T-cell (primary cell): ENCODE results near the gene SHANK1. TPM values are rescaled to one million over a fixed set of nuclear protein-coding genes. Genes with fewer than 3 reads are reported as not detected.

ENCODE experiments used
- ATAC-seq, 4 experiments: fragments of 200-7000 bp in 3 of 4; fragments of 150-1000 bp in 1 of 4; cut with Tn5 transposase; replicated peaks in 1 of 4; 1 replicate in 3 of 4; 2 replicates in 1 of 4; pipeline ENCODE4 v1.10.0; 2021; ENCODE audit warnings: moderate library complexity in 3 of 4, mild to moderate bottlenecking in 2 of 4, moderate number of reproducible peaks in 1 of 4
- CTCF ChIA-PET, 2 donors: fragments of 300-600 bp; sonication (Branson Sonifier 250); formaldehyde crosslinking; loops; one replicate each; lab custom pipeline; 2022; ENCODE audit warnings: antibody characterized with exemption in 2 of 2; lab: Charles Lee
- POLR2A ChIA-PET, 2 donors: fragments of 300-600 bp; sonication (Branson Sonifier 250); formaldehyde crosslinking; loops; one replicate each; lab custom pipeline; 2022; ENCODE audit warnings: antibody characterized with exemption in 2 of 2; lab: Charles Lee
- DNase-seq, 35 experiments: peaks; one replicate each; pipeline versions ENCODE4 v3.0.0 to v3.0.0-alpha.2; 2013 to 2023
- H3K27ac ChIP-seq: one replicate; pipeline ENCODE4 v1.5.1; 2013; ENCODE audit warnings: low read length
- H3K27me3 ChIP-seq, 2 experiments: replicated peaks in 1 of 2; 1 replicate in 1 of 2; 2 replicates in 1 of 2; pipeline versions ENCODE4 v1.6.1 to v1.7.0; 2013; ENCODE audit warnings: low read length in 1 of 2, mixed read lengths in 1 of 2; ENCODE audit not compliant: control insufficient read depth in 2 of 2, insufficient read depth in 2 of 2; ENCODE audit errors: extremely low read depth in 1 of 2
- H3K36me3 ChIP-seq, 2 donors: 1 replicate in 1 of 2; 2 replicates in 1 of 2; pipeline versions ENCODE4 v1.6.1 to v1.7.0; 2013; ENCODE audit warnings: low read length in 1 of 2; ENCODE audit not compliant: control insufficient read depth in 2 of 2, insufficient read depth in 1 of 2; ENCODE audit errors: extremely low read depth in 1 of 2
- H3K4me1 ChIP-seq, 2 experiments: 1 replicate in 1 of 2; 2 replicates in 1 of 2; pipeline versions ENCODE4 v1.6.1 to v1.7.0; 2013; ENCODE audit warnings: low read length in 2 of 2, mixed read lengths in 1 of 2; ENCODE audit not compliant: insufficient read depth in 2 of 2, control insufficient read depth in 1 of 2; ENCODE audit errors: extremely low read depth in 1 of 2
- H3K4me3 ChIP-seq, 2 donors: 1 replicate in 1 of 2; 2 replicates in 1 of 2; pipeline versions ENCODE4 v1.5.1 to v1.7.0; 2013; ENCODE audit warnings: mild to moderate bottlenecking in 2 of 2, low read length in 1 of 2, moderate library complexity in 1 of 2; ENCODE audit not compliant: control insufficient read depth in 1 of 2; ENCODE audit errors: extremely low read depth in 1 of 2
- H3K9me3 ChIP-seq: 2 replicates; pipeline ENCODE4 v1.7.0; 2013
- H3K27ac Mint-ChIP-seq, 2 donors: one replicate each; pipeline ENCODE4 v1.8.0; 2020 to 2021; ENCODE audit warnings: mild to moderate bottlenecking in 2 of 2, mixed read lengths in 2 of 2
- H3K27me3 Mint-ChIP-seq, 2 donors: one replicate each; pipeline ENCODE4 v1.8.0; 2021 to 2022; ENCODE audit warnings: mixed read lengths in 2 of 2
- H3K36me3 Mint-ChIP-seq: one replicate; pipeline ENCODE4 v1.8.0; 2021; ENCODE audit warnings: mixed read lengths
- H3K4me1 Mint-ChIP-seq, 3 donors: one replicate each; pipeline ENCODE4 v1.8.0; 2020 to 2022; ENCODE audit warnings: mixed read lengths in 3 of 3, mild to moderate bottlenecking in 1 of 3
- H3K4me3 Mint-ChIP-seq, 3 donors: one replicate each; pipeline ENCODE4 v1.8.0; 2020 to 2022; ENCODE audit warnings: mild to moderate bottlenecking in 3 of 3, mixed read lengths in 3 of 3, moderate library complexity in 3 of 3
- H3K9me3 Mint-ChIP-seq, 3 donors: one replicate each; pipeline ENCODE4 v1.8.0; 2020 to 2022; ENCODE audit warnings: mixed read lengths in 3 of 3
- WGBS: methylation state at CpG from one replicate; pipeline ENCODE4 v1.1.5; 2013; ENCODE audit warnings: missing lambda C conversion rate; ENCODE audit not compliant: insufficient coverage; 5-methylcytosine and 5-hydroxymethylcytosine counted together
- total RNA-seq, 35 experiments: library from RNA in 6 of 35; stranded (reverse) in 6 of 35; fragments of 120-200 nt in 1 of 35; gene quantifications; one replicate each; pipeline versions ENCODE4 v1.2.1 to v1.2.4 and lab custom pipeline; 2013 to 2026

The SHANK1 gene
- total RNA-seq, 5 donors from 2014 or later (not counting 1 experiment from before 2014, with no cell fraction given), result 0.06 to 3.3 (median 0.36) TPM

DNA sequence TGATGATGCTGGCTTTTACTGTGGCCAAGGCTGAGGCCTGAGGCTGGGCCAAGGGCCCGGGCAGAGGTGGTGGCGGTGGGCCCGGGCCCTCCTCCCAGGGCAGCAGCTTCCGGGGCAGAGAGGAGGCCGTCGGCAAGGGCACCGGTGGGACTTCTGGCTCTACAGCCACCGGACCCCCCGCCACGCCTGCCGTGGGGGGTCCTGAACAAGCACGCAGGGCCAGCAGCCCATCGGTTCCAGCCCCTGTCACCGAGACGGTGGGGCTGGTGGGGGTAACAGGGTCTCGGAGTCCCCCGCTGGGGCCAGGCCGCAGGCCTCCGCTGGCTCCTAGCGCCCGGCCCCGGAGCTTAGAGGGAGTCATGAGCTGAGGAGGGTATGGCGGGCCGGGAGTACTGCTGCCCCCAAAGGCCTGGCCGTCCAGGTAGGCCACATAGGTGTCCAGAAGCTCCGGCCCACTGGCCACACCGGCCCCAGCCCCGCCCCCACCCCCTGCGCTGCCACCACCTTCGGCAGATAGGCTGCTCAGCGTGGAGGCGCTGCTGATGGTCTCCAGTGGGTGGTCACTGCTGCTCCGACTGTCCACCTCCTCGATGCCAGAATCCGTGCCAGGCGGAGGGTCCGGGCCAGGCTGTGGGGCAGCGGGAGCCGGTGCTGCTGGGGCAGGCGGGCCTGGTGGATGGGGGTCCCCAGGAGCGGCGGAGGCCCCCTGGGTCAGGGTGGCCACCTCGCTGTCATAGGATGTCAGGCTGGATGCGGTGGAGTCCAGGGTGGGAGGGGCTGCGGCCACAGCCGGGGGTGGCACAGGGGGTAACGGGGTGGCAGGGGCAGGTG is 53.0 kb downstream of the SHANK1 start:
- Histone ChIP-seq H3K27ac (no peak overlapping the region), H3K4me3 (no peak overlapping the region), H3K4me1 (peaks cover 0 to 7% of the 10 kb centered on the region in 2 experiments), H3K9me3 (no peaks in the 10 kb centered on the region), H3K36me3 (no peaks in the 10 kb centered on the region), H3K27me3 (peaks cover 9 to 64% of the 10 kb centered on the region in 2 experiments)
- Mint-ChIP-seq H3K27ac (no peak overlapping the region), H3K4me3 (peak overlapping the region in 1 of 3 donors; percentile 23), H3K4me1 (peaks cover 0 to 2% (median 0%) of the 10 kb centered on the region in 3 donors), H3K27me3 (peaks cover 41 to 55% of the 10 kb centered on the region in 2 donors), H3K36me3 (no peaks in the 10 kb centered on the region), H3K9me3 (no peaks in the 10 kb centered on the region)
- 27% methylated on average over 38 of the region's 47 CpGs for WGBS
- CTCF ChIA-PET, result no interaction called here
- ATAC-seq (no peak), DNase-seq (no peak)
- POLR2A ChIA-PET, result no interaction called here

DNA sequence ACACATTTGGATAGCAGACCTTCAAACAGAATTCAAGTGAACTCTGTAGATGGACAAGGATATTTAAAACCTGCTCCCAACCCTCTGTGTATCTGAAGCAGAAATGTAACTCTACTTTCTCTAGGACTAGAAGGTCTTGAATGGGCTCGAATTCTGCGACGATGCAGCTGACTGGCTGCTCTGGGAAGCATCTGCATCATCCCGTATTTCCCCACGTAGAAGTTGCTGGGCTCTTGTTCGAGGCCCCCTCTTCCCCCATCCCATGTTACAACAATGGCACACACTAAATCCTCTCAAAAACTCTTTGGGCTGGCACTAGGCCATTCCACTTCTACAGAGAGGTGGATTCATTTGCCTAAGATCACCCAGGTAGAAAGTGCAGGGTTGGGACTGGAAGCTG is 55.4 kb downstream of the SHANK1 start:
- Mint-ChIP-seq H3K4me3 (no peak overlapping the region), H3K4me1 (peaks cover 0 to 2% (median 2%) of the 10 kb centered on the region in 3 donors), H3K27me3 (peaks cover 35 to 45% of the 10 kb centered on the region in 2 donors), H3K9me3 (no peaks in the 10 kb centered on the region), H3K27ac (no peak overlapping the region), H3K36me3 (no peaks in the 10 kb centered on the region)
- H3K9me3 ChIP-seq, result no peaks in the 10 kb centered on the region
- CTCF ChIA-PET, result no interaction called here
- H3K4me1 ChIP-seq, result peaks cover 0 to 8% of the 10 kb centered on the region in 2 experiments
- H3K4me3 ChIP-seq, result no peak overlapping the region
- H3K27ac ChIP-seq, result no peak overlapping the region
- 85% methylated on average over 6 of the region's 6 CpGs for WGBS
- H3K27me3 ChIP-seq, result peaks cover 4 to 64% of the 10 kb centered on the region in 2 experiments
- POLR2A ChIA-PET, result no interaction called here
- ATAC-seq (no peak), DNase-seq (no peak)
- no peaks in the 10 kb centered on the region for H3K36me3 ChIP-seq

DNA sequence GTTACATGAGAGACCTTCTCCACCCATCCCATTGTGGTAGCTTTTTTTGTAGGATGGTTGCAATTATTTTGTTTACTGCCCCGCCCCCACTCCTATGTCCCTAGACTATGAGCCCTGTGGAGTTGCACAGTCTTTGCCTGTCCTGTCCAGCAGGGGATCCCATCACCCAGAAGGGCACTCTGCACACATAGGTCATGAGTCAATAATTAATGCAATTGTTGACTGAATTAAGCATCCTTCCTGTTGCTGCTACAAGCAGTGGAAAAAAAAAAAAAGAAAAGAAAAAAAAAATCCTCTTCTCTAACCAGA is 56.2 kb downstream of the SHANK1 start:
- no peak overlapping the region for H3K27ac Mint-ChIP-seq
- no peak overlapping the region for H3K4me3 Mint-ChIP-seq
- H3K4me1 ChIP-seq, result peaks cover 0 to 16% of the 10 kb centered on the region in 2 experiments
- no CpG with 5 or more reads among the region's 1 CpG for WGBS
- no peak overlapping the region for H3K27ac ChIP-seq
- ChIA-PET POLR2A (no interaction called here), CTCF (no interaction called here)
- H3K36me3 Mint-ChIP-seq, result no peaks in the 10 kb centered on the region
- H3K36me3 ChIP-seq, result no peaks in the 10 kb centered on the region
- peaks cover 37 to 46% of the 10 kb centered on the region in 2 donors for H3K27me3 Mint-ChIP-seq
- DNase-seq (no peak), ATAC-seq (no peak)
- peaks cover 0 to under 1% (median 0%) of the 10 kb centered on the region in 3 donors for H3K9me3 Mint-ChIP-seq
- H3K9me3 ChIP-seq, result no peaks in the 10 kb centered on the region
- peaks cover 2 to 6% (median 4%) of the 10 kb centered on the region in 3 donors for H3K4me1 Mint-ChIP-seq
- H3K4me3 ChIP-seq, result no peak overlapping the region
- peaks cover 4 to 66% of the 10 kb centered on the region in 2 experiments for H3K27me3 ChIP-seq

DNA sequence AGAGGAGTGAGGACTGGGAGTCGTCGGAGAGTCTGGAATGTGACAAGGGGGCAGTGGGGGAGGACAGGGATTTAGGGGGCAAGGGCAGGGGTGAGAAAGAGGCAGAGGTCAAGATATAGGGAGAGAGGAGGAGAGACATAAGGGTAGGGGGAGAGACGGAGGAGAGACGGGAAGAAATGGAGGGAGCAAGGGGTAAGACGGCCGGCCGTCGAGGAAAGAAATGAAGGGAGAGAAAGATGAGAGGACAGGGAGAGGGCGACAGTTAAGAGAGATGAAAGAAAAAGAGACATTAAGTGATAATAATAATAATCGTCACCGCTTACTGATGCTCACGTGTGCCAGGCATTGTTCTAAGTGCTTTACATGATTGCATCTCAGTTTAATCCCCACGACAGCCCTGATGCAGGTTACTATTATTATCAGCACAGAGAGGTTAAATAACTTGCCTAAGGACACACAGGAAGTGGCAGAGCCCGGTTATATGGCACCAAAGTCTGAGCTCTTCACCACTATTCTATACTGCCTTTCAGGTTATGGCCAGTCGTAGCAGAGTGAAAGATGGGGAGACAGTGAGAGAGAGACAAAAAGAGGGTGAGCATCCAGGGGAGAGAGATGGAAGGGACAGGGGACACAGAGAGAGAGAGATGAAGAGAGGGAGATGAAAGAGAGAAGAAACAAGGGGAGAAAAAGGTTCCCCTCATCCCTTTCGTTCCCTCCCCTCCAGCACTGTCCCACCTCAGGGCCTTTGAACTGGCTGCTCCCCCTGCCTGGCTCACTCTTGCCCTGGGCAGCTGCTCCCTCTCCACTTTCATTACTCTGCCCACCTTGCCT is 56.7 kb downstream of the SHANK1 start:
- DNase-seq (no peak), ATAC-seq (no peak)
- WGBS, result 68% methylated on average over 11 of the region's 16 CpGs
- Mint-ChIP-seq H3K27me3 (peaks cover 43 to 51% of the 10 kb centered on the region in 2 donors), H3K27ac (no peak overlapping the region), H3K36me3 (no peaks in the 10 kb centered on the region), H3K4me1 (peaks cover 7 to 11% (median 10%) of the 10 kb centered on the region in 3 donors), H3K9me3 (peaks cover 0 to 6% (median 0%) of the 10 kb centered on the region in 3 donors), H3K4me3 (no peak overlapping the region)
- Histone ChIP-seq H3K4me1 (peaks cover 0 to 21% of the 10 kb centered on the region in 2 experiments), H3K4me3 (no peak overlapping the region), H3K9me3 (no peaks in the 10 kb centered on the region), H3K36me3 (no peaks in the 10 kb centered on the region), H3K27ac (no peak overlapping the region), H3K27me3 (peaks cover 5 to 72% of the 10 kb centered on the region in 2 experiments)
- POLR2A ChIA-PET, result no interaction called here
- CTCF ChIA-PET, result no interaction called here

DNA sequence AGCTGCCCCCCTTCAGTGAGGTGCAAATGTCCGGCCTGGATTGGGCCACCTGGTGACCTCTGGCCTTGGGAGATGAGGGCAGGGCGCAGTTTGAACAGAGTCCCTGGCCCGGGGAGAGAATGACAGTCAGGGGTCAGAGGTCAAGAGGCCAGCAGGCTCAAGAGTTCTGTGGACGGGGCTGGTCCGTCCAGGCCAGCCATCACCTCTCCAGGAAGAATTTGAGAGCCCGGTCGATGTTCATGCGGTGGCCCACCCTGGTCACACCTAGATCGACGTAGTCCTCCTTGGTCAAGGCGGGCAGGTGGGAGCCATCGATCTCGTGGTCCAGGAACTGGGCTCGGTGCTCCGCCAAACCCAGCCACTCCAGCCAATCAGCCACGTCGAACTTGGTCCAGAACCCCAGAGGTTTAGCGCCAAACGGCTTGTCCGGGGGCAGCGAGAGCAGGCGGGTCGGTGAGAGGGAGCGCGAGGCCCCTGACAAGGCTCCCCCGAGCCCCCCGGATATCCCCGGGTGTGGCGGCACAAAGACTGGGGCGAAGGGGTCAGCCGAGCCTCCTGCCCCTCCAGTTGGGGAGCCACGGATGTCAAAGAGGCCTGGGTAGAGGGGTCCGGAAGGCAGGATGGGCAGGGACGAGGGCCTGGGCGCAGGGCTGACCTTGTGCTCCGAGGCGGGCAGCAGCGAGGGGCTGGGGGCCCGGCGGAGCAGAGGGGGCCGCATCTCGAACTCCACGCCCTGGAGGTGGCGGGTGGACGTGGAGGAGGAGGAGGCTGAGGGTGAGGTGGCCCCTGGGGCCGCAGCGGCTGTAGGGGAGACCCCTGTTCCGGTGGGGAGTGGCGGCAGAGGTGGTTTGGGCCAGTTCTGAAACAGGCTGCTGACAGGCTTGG is 57.6 kb downstream of the SHANK1 start:
- Histone ChIP-seq H3K36me3 (no peaks in the 10 kb centered on the region), H3K27me3 (peaks cover 10 to 75% of the 10 kb centered on the region in 2 experiments), H3K9me3 (no peaks in the 10 kb centered on the region), H3K27ac (no peak overlapping the region), H3K4me3 (no peak overlapping the region), H3K4me1 (peaks cover 0 to 25% of the 10 kb centered on the region in 2 experiments)
- Mint-ChIP-seq H3K27ac (no peak overlapping the region), H3K4me1 (peaks cover 14 to 19% (median 18%) of the 10 kb centered on the region in 3 donors), H3K4me3 (no peak overlapping the region), H3K36me3 (no peaks in the 10 kb centered on the region), H3K27me3 (peaks cover 51 to 60% of the 10 kb centered on the region in 2 donors), H3K9me3 (peaks cover 0 to 13% (median 4%) of the 10 kb centered on the region in 3 donors)
- DNase-seq (no peak), ATAC-seq (no peak)
- WGBS, result 77% methylated on average over 44 of the region's 49 CpGs
- CTCF ChIA-PET, result no interaction called here
- POLR2A ChIA-PET, result no interaction called here

DNA sequence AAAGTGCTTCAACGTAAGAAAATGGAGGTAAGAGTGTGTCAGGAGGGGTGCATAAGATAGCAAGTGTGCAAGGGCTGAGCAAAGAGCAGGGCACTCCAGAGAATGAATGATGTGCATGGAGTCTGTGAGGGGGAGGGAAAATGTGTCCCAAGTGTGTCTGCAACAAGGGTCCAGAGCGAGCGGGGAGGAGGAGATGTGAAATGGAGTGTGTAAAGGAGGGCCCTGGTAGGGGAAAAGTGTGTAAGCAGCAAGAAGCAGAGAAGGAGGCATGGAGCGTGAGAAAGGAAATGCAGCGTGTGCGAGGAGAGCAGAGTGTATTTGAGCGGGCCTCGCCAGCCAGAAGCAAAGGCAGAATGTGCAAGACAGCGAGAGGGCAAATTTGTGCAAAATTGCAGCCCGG is 58.6 kb downstream of the SHANK1 start:
- Histone ChIP-seq H3K27ac (no peak overlapping the region), H3K27me3 (peaks cover 11 to 75% of the 10 kb centered on the region in 2 experiments), H3K36me3 (no peaks in the 10 kb centered on the region), H3K4me1 (peaks cover 0 to 19% of the 10 kb centered on the region in 2 experiments), H3K9me3 (no peaks in the 10 kb centered on the region), H3K4me3 (no peak overlapping the region)
- Mint-ChIP-seq H3K4me3 (no peak overlapping the region), H3K27ac (no peak overlapping the region), H3K4me1 (peaks cover 14 to 19% (median 18%) of the 10 kb centered on the region in 3 donors), H3K27me3 (peaks cover 60 to 70% of the 10 kb centered on the region in 2 donors), H3K36me3 (no peaks in the 10 kb centered on the region), H3K9me3 (peaks cover 4 to 16% (median 4%) of the 10 kb centered on the region in 3 donors)
- no peak for ATAC-seq
- WGBS, result 89% methylated on average over 9 of the region's 10 CpGs
- ChIA-PET CTCF (no interaction called here), POLR2A (no interaction called here)
- no peak for DNase-seq
